Osteoblast (primary cell): Measurements from ENCODE around the gene IFNAR1. TPM values are rescaled to one million over a fixed set of nuclear protein-coding genes. Genes with fewer than 3 reads are reported as not detected.
"Not testable (repeated sequence)": the region's sequence is repeated elsewhere in the genome, so short reads cannot be mapped to it uniquely, and the experiment has no call there.

Experiments
- DNase-seq: peaks from one replicate; pipeline ENCODE4 v3.0.0; 2011; ENCODE audit warnings: low spot score, mixed read lengths; ENCODE audit not compliant: insufficient read length; ENCODE audit errors: missing footprints
- H2AFZ ChIP-seq: 2 replicates; pipeline ENCODE4 v1.6.0; 2011; ENCODE audit warnings: mild to moderate bottlenecking, low read length
- H3K27ac ChIP-seq: 2 replicates; pipeline ENCODE4 v1.5.1; 2011; ENCODE audit warnings: mild to moderate bottlenecking, low read depth, low read length, moderate library complexity
- H3K27me3 ChIP-seq: 2 replicates; pipeline ENCODE4 v1.6.0; 2012; ENCODE audit warnings: mild to moderate bottlenecking, control low read depth, inconsistent platforms, low read length, moderate library complexity; ENCODE audit not compliant: insufficient read depth
- H3K36me3 ChIP-seq: 2 replicates; pipeline ENCODE4 v1.5.1; 2011; ENCODE audit warnings: mild to moderate bottlenecking, low read length, control low read depth, moderate library complexity; ENCODE audit not compliant: insufficient read depth
- H3K4me1 ChIP-seq: 2 replicates; pipeline ENCODE4 v1.5.1; 2011; ENCODE audit warnings: mild to moderate bottlenecking, low read length, control low read depth, moderate library complexity; ENCODE audit not compliant: insufficient read depth
- H3K4me2 ChIP-seq: 2 replicates; pipeline ENCODE4 v1.6.0; 2011; ENCODE audit warnings: mild to moderate bottlenecking, low read length; ENCODE audit not compliant: insufficient read depth
- H3K4me3 ChIP-seq: fragments of 200-600 bp; sonication (generic); 3 replicates; pipeline ENCODE4 v1.5.1; 2012; ENCODE audit warnings: mild to moderate bottlenecking, low read length, inconsistent platforms; ENCODE audit not compliant: insufficient read depth
- H3K79me2 ChIP-seq: 2 replicates; pipeline ENCODE4 v1.6.0; 2012; ENCODE audit warnings: mild to moderate bottlenecking, low read length, control low read depth, inconsistent platforms; ENCODE audit not compliant: insufficient read depth
- H3K9me3 ChIP-seq: 2 replicates; pipeline ENCODE4 v1.5.1; 2011; ENCODE audit warnings: low read depth, low read length, control low read depth
- H4K20me1 ChIP-seq: 2 replicates; pipeline ENCODE4 v1.6.0; 2012; ENCODE audit warnings: mild to moderate bottlenecking, low read length, control low read depth; ENCODE audit not compliant: insufficient read depth
- total RNA-seq: library from RNA; depleted of rRNA; stranded (reverse); fragments of >200 nt; gene quantifications from 2 replicates; pipeline ENCODE4 v1.2.3, GENCODE V29; 2012
- TF ChIP-seq, protein P1 (sequence below): IDR thresholded peaks from 2 replicates; pipeline ENCODE4 v1.5.1; 2011; ENCODE audit warnings: mild to moderate bottlenecking, low read depth, low read length, moderate library complexity; ENCODE audit errors: extremely low read depth

IFNAR1 gene
- total RNA-seq, 1 donor, result 26.1 TPM

DNA sequence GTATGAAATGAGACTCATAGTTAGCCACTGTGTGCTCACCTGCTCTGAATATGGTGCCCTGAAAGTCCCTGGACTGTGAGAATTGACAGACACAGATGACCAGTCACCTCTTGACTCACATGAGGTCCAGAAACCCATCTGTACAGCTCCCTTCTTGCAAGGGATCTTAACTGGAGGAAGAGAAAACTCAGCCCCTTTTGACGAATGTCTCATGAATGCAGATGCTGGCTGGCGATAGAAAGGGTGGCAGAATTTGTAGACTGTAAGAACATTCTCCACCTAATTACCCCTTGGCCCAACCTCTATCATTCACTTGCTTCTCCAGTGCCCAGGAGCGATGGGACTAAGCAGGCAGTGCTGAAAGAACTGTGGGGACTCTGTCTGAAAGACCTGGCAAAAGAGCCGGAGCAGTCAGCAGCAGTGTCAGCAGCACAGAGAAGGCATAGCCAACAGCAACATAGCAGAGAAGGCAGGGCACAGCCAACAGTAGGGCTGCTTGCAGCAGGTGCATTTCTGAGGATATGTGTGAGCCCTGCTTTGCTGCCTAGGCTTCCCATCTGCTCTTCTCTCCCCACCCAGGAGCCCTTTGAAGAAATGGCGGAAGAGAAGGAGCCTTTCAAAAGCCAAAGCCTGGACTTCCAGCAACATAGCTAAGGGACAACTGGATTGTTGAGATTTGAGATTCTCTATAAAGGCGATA is 52.6 kb downstream of the IFNAR1 start:
- peak overlapping the region; percentile 20 for H2AFZ ChIP-seq
- H3K36me3 ChIP-seq, result no peaks in the 10 kb centered on the region
- no peaks in the 10 kb centered on the region for H3K9me3 ChIP-seq
- DNase-seq, result no peak
- no peak overlapping the region for H3K27ac ChIP-seq
- no peak overlapping the region for H3K4me3 ChIP-seq
- no peaks in the 10 kb centered on the region for H3K27me3 ChIP-seq
- no peaks in the 10 kb centered on the region for H4K20me1 ChIP-seq
- H3K4me2 ChIP-seq, result no peak overlapping the region
- H3K79me2 ChIP-seq, result no peaks in the 10 kb centered on the region
- TF ChIP-seq, protein P1, sequence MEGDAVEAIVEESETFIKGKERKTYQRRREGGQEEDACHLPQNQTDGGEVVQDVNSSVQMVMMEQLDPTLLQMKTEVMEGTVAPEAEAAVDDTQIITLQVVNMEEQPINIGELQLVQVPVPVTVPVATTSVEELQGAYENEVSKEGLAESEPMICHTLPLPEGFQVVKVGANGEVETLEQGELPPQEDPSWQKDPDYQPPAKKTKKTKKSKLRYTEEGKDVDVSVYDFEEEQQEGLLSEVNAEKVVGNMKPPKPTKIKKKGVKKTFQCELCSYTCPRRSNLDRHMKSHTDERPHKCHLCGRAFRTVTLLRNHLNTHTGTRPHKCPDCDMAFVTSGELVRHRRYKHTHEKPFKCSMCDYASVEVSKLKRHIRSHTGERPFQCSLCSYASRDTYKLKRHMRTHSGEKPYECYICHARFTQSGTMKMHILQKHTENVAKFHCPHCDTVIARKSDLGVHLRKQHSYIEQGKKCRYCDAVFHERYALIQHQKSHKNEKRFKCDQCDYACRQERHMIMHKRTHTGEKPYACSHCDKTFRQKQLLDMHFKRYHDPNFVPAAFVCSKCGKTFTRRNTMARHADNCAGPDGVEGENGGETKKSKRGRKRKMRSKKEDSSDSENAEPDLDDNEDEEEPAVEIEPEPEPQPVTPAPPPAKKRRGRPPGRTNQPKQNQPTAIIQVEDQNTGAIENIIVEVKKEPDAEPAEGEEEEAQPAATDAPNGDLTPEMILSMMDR, result no peak
- H3K4me1 ChIP-seq, result peaks cover 39% of the 10 kb centered on the region

DNA sequence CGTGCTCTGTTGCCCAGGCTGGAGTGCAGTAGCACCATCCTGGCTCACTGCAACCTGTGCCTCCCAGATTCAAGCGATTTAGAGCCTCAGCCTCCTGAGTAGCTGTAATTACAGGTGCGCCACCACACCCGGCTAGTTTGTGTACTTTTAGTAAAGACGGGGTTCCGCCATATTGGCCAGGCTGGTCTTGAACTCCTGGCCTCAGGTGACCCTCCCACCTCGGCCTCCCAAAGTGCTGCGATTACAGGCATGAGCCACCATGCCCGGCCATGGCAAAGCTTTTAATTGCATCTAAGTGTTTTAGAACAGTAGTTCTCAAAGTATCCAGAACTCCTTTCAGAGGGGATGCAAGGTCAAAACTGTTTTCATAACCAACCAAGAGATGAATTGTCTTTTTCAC is 53.3 kb downstream of the IFNAR1 start:
- Histone ChIP-seq H3K27me3 (no peaks in the 10 kb centered on the region), H2AFZ (peak overlapping the region; percentile 20), H3K36me3 (no peaks in the 10 kb centered on the region), H3K27ac (no peak overlapping the region), H3K79me2 (no peaks in the 10 kb centered on the region), H4K20me1 (no peaks in the 10 kb centered on the region), H3K4me2 (no peak overlapping the region), H3K4me1 (peaks cover 46% of the 10 kb centered on the region), H3K9me3 (no peaks in the 10 kb centered on the region), H3K4me3 (no peak overlapping the region)
- no peak for DNase-seq
- TF ChIP-seq, protein P1, result no peak

DNA sequence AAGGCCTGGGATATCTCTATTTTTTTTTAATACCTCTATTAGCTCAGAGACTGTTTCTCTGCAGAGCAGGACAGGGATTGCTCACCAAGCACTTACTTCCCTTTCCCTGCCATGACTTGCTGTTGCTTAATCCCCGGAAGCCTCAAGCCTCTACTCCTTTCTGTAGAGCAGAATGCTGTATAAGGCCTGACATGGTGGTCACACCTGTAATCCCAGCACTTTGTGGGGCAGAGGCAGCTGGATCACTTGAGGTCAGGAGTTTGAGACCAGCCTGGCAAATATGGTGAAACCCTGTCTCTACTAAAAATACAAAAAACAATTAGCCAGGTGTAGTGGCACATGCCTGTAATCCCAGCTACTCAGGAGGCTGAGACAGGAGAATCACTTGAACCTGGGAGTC is 55.2 kb downstream of the IFNAR1 start:
- not testable (repeated sequence) for H4K20me1 ChIP-seq, H3K4me3 ChIP-seq, H3K27me3 ChIP-seq, H3K79me2 ChIP-seq, H3K9me3 ChIP-seq, H2AFZ ChIP-seq, H3K36me3 ChIP-seq
- Histone ChIP-seq H3K4me1 (peaks cover 35% of the 10 kb centered on the region), H3K27ac (peak overlapping the region; percentile 88), H3K4me2 (peak overlapping the region; percentile 41)
- DNase-seq, result peak; percentile 76

DNA sequence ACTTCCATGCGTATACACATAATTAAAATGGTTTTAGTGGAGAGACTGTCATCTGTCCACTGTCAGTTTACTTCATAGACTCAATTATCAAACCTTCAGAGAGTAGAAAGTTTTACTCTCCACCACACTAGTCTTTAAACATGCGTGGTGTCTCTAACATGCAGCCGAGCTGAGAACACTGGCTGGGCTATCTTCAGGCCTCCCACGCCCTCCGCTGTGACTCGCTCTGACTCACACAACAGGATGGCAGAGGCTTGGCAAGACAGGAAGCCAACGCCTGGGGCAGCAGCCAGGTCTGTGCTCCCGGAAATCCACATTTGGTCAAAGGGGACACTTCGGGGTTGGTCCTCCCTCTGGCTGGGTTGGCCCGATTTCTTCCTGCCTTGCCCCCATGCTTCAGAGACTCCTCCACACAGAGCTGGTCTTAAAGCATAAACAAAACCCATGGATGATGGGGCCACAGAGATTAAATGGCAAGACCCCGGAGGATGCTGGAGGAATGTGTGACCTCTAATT is 55.8 kb downstream of the IFNAR1 start:
- Histone ChIP-seq H3K4me2 (peak overlapping the region; percentile 41), H4K20me1 (no peaks in the 10 kb centered on the region), H3K27me3 (no peaks in the 10 kb centered on the region), H3K79me2 (no peaks in the 10 kb centered on the region), H2AFZ (peak overlapping the region; percentile 71), H3K4me1 (peaks cover 35% of the 10 kb centered on the region), H3K9me3 (no peaks in the 10 kb centered on the region), H3K36me3 (no peaks in the 10 kb centered on the region), H3K27ac (peak overlapping the region; percentile 88), H3K4me3 (no peak overlapping the region)
- peak; percentile 82 for DNase-seq
- TF ChIP-seq, protein P1, result no peak

DNA sequence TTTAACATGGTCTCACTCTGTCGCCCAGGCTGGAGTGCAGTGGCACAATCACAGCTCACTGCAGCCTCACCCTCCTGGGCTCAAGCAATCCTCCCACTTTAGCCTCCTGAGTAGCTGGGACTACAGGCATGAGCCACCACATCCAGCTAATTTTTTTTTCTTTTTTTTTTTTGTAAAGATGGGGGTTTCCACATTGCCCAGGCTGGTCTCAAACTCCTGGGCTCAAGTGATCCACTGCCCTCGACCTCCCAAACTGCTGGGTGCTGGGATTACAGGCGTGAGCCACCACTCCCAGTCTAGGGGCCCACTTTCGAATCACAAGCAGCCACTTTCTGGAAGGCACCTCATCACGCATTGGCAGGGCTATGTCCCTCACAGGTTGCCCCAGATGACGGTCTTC is 56.6 kb downstream of the IFNAR1 start:
- not testable (repeated sequence) for H3K27me3 ChIP-seq, H2AFZ ChIP-seq, H3K4me2 ChIP-seq, H3K9me3 ChIP-seq, DNase-seq, H4K20me1 ChIP-seq, H3K79me2 ChIP-seq, H3K27ac ChIP-seq, H3K36me3 ChIP-seq, H3K4me3 ChIP-seq
- peaks cover 35% of the 10 kb centered on the region for H3K4me1 ChIP-seq
